Measurements from ENCODE around the gene KRTAP10-5.
A peak's percentile ranks its signal among the peaks of the same experiment; 100 is the strongest.
"Not testable (repeated sequence)": the region's sequence is repeated elsewhere in the genome, so short reads cannot be mapped to it uniquely, and the experiment has no call there.

The KRTAP10-5 gene

GRCh38 chr21:44601091-44601490, 20.7 kb upstream of the KRTAP10-5 start:
- Histone ChIP-seq H2BK15ac (ENCODE audit: low read length) (peak overlapping the region; percentile 64), H4K91ac (ENCODE audit: low read depth, low read length, poor library complexity) (peak overlapping the region; percentile 53), H3K4me3 (ENCODE audit: low read length in 2 of 2) (peak overlapping the region in 1 of 2 donors; percentile 22), H3K23ac (ENCODE audit: low read depth, low read length, poor library complexity) (peak overlapping the region; percentile 68), H3K18ac (ENCODE audit: low read length) (peak overlapping the region; percentile 76), H2AK5ac (ENCODE audit: low read depth, low read length) (peak overlapping the region; percentile 12), H2BK12ac (ENCODE audit: low read length) (peak overlapping the region; percentile 97), H3K9ac (ENCODE audit: low read depth, low read length, poor library complexity) (peak overlapping the region; percentile 63), H3K14ac (ENCODE audit: low read length) (peak overlapping the region; percentile 97)
- not testable (repeated sequence) for H2BK120ac ChIP-seq (ENCODE audit: low read depth, low read length); H2BK5ac ChIP-seq (ENCODE audit: low read length); H3K4me2 ChIP-seq (ENCODE audit: insufficient read depth, low read length, poor library complexity, severe bottlenecking); H3K4me1 ChIP-seq (ENCODE audit: control insufficient read depth in 2 of 2, insufficient read depth in 1 of 2, low read depth in 1 of 2, low read length in 2 of 2); H3K36me3 ChIP-seq (replicated peaks in 1 of 2; ENCODE audit: control insufficient read depth in 2 of 2, insufficient read depth in 2 of 2, low read length in 2 of 2); H3K27me3 ChIP-seq (ENCODE audit: control insufficient read depth in 3 of 3, insufficient read depth in 3 of 3, low read depth in 1 of 3, low read length in 3 of 3); H3K9me3 ChIP-seq (replicated peaks in 1 of 2; ENCODE audit: control insufficient read depth in 2 of 2, insufficient read depth in 1 of 2, low read depth in 1 of 2, low read length in 2 of 2); H2AFZ ChIP-seq (ENCODE audit: low read length); H3K4ac ChIP-seq (ENCODE audit: low read length); DNase-seq (ENCODE audit: low spot score); H3K79me1 ChIP-seq (ENCODE audit: low read depth, low read length); H4K8ac ChIP-seq (ENCODE audit: low read depth, low read length); H3K27ac ChIP-seq (replicated peaks; ENCODE audit: low read length)
- no CpG with 5 or more reads among the region's 10 CpGs for WGBS, 2 donors (ENCODE audit: extremely low coverage in 2 of 2, insufficient read length in 2 of 2, insufficient replicate concordance in 1 of 2)

- H3K4me2 ChIP-seq (ENCODE audit: insufficient read depth, low read length, poor library complexity, severe bottlenecking); H3K4me1 ChIP-seq (ENCODE audit: control insufficient read depth in 2 of 2, insufficient read depth in 1 of 2, low read depth in 1 of 2, low read length in 2 of 2); H3K36me3 ChIP-seq (replicated peaks in 1 of 2; ENCODE audit: control insufficient read depth in 2 of 2, insufficient read depth in 2 of 2, low read length in 2 of 2); H3K9me3 ChIP-seq (replicated peaks in 1 of 2; ENCODE audit: control insufficient read depth in 2 of 2, insufficient read depth in 1 of 2, low read depth in 1 of 2, low read length in 2 of 2); H3K79me1 ChIP-seq (ENCODE audit: low read depth, low read length); H3K27me3 ChIP-seq (ENCODE audit: control insufficient read depth in 3 of 3, insufficient read depth in 3 of 3, low read depth in 1 of 3, low read length in 3 of 3); H2AFZ ChIP-seq (ENCODE audit: low read length); H2BK120ac ChIP-seq (ENCODE audit: low read depth, low read length); H2BK5ac ChIP-seq (ENCODE audit: low read length); H4K8ac ChIP-seq (ENCODE audit: low read depth, low read length); DNase-seq (ENCODE audit: low spot score): not testable (repeated sequence)
- Histone ChIP-seq H3K4me3 (ENCODE audit: low read length in 2 of 2) (peak within 1 kb of the TSS in 1 of 2 donors; percentile 22), H3K4ac (ENCODE audit: low read length) (peak within 1 kb of the TSS; percentile 42), H3K23ac (ENCODE audit: low read depth, low read length, poor library complexity) (peak within 1 kb of the TSS; percentile 68), H3K18ac (ENCODE audit: low read length) (peak within 1 kb of the TSS; percentile 89), H3K9ac (ENCODE audit: low read depth, low read length, poor library complexity) (peak within 1 kb of the TSS; percentile 63), H4K91ac (ENCODE audit: low read depth, low read length, poor library complexity) (peak within 1 kb of the TSS; percentile 53), H3K27ac (replicated peaks; ENCODE audit: low read length) (peak within 1 kb of the TSS; percentile 22), H2AK5ac (ENCODE audit: low read depth, low read length) (peak within 1 kb of the TSS; percentile 12), H2BK15ac (ENCODE audit: low read length) (peak within 1 kb of the TSS; percentile 64), H2BK12ac (ENCODE audit: low read length) (peak within 1 kb of the TSS; percentile 97), H3K14ac (ENCODE audit: low read length) (peak within 1 kb of the TSS; percentile 97)
- WGBS, 2 donors (ENCODE audit: extremely low coverage in 2 of 2, insufficient read length in 2 of 2, insufficient replicate concordance in 1 of 2) = no CpG with 5 or more reads among the region's 23 CpGs
Measured at GRCh38 chr21:44600118-44600978, 19.9 kb upstream of the KRTAP10-5 start, which contains the start of gene KRTAP10-7. Gene KRTAP10-7 (plus strand): TSS chr21:44600597. CDS start chr21:44600622, 25 bp downstream.

- Histone ChIP-seq H3K9me3 (replicated peaks in 1 of 2; ENCODE audit: control insufficient read depth in 2 of 2, insufficient read depth in 1 of 2, low read depth in 1 of 2, low read length in 2 of 2) (peaks cover 4 to 5% of the 10 kb centered on the region in 2 donors), H2BK120ac (ENCODE audit: low read depth, low read length) (no peak overlapping the region), H3K79me1 (ENCODE audit: low read depth, low read length) (no peaks in the 10 kb centered on the region), H2AFZ (ENCODE audit: low read length) (no peak overlapping the region), H3K36me3 (replicated peaks in 1 of 2; ENCODE audit: control insufficient read depth in 2 of 2, insufficient read depth in 2 of 2, low read length in 2 of 2) (no peaks in the 10 kb centered on the region), H3K23ac (ENCODE audit: low read depth, low read length, poor library complexity) (no peak overlapping the region), H3K4me3 (ENCODE audit: low read length in 2 of 2) (no peak overlapping the region), H3K14ac (ENCODE audit: low read length) (no peak overlapping the region), H3K27me3 (ENCODE audit: control insufficient read depth in 3 of 3, insufficient read depth in 3 of 3, low read depth in 1 of 3, low read length in 3 of 3) (peaks cover 0 to 4% (median 0%) of the 10 kb centered on the region in 3 experiments), H3K18ac (ENCODE audit: low read length) (peak overlapping the region; percentile 89), H3K9ac (ENCODE audit: low read depth, low read length, poor library complexity) (no peak overlapping the region), H2BK5ac (ENCODE audit: low read length) (no peak overlapping the region), H4K8ac (ENCODE audit: low read depth, low read length) (no peak overlapping the region), H3K4ac (ENCODE audit: low read length) (no peak overlapping the region), H3K27ac (replicated peaks; ENCODE audit: low read length) (peak overlapping the region; percentile 22), H2BK12ac (ENCODE audit: low read length) (peak overlapping the region; percentile 41), H2AK5ac (ENCODE audit: low read depth, low read length) (no peak overlapping the region), H4K91ac (ENCODE audit: low read depth, low read length, poor library complexity) (peak overlapping the region; percentile 94), H2BK15ac (ENCODE audit: low read length) (no peak overlapping the region), H3K4me2 (ENCODE audit: insufficient read depth, low read length, poor library complexity, severe bottlenecking) (no peak overlapping the region), H3K4me1 (ENCODE audit: control insufficient read depth in 2 of 2, insufficient read depth in 1 of 2, low read depth in 1 of 2, low read length in 2 of 2) (peaks cover 1% of the 10 kb centered on the region in 2 donors)
- no CpG with 5 or more reads among the region's 8 CpGs for WGBS, 2 donors (ENCODE audit: extremely low coverage in 2 of 2, insufficient read length in 2 of 2, insufficient replicate concordance in 1 of 2)
- no peak for DNase-seq (ENCODE audit: low spot score)
Measured at GRCh38 chr21:44599264-44600029, 19.0 kb upstream of the KRTAP10-5 start.

GRCh38 chr21:44598061-44598460, 17.7 kb upstream of the KRTAP10-5 start:
- peak overlapping the region; percentile 14 for H2AFZ ChIP-seq (ENCODE audit: low read length)
- H4K8ac ChIP-seq (ENCODE audit: low read depth, low read length) = no peak overlapping the region
- no peak overlapping the region for H2AK5ac ChIP-seq (ENCODE audit: low read depth, low read length)
- H3K23ac ChIP-seq (ENCODE audit: low read depth, low read length, poor library complexity) = no peak overlapping the region
- no peak overlapping the region for H3K4me2 ChIP-seq (ENCODE audit: insufficient read depth, low read length, poor library complexity, severe bottlenecking)
- H3K4me3 ChIP-seq (ENCODE audit: low read length in 2 of 2) = no peak overlapping the region
- no peaks in the 10 kb centered on the region for H3K36me3 ChIP-seq (replicated peaks in 1 of 2; ENCODE audit: control insufficient read depth in 2 of 2, insufficient read depth in 2 of 2, low read length in 2 of 2)
- H3K4ac ChIP-seq (ENCODE audit: low read length) = no peak overlapping the region
- no peak overlapping the region for H3K14ac ChIP-seq (ENCODE audit: low read length)
- peaks cover 2 to 4% of the 10 kb centered on the region in 2 donors for H3K9me3 ChIP-seq (replicated peaks in 1 of 2; ENCODE audit: control insufficient read depth in 2 of 2, insufficient read depth in 1 of 2, low read depth in 1 of 2, low read length in 2 of 2)
- H4K91ac ChIP-seq (ENCODE audit: low read depth, low read length, poor library complexity) = no peak overlapping the region
- H3K18ac ChIP-seq (ENCODE audit: low read length) = no peak overlapping the region
- no peak overlapping the region for H2BK15ac ChIP-seq (ENCODE audit: low read length)
- H3K9ac ChIP-seq (ENCODE audit: low read depth, low read length, poor library complexity) = no peak overlapping the region
- H2BK5ac ChIP-seq (ENCODE audit: low read length) = no peak overlapping the region
- peak; percentile 29 for DNase-seq (ENCODE audit: low spot score)
- peak overlapping the region; percentile 71 for H3K27ac ChIP-seq (replicated peaks; ENCODE audit: low read length)
- H3K27me3 ChIP-seq (ENCODE audit: control insufficient read depth in 3 of 3, insufficient read depth in 3 of 3, low read depth in 1 of 3, low read length in 3 of 3) = no peaks in the 10 kb centered on the region
- no peak overlapping the region for H2BK120ac ChIP-seq (ENCODE audit: low read depth, low read length)
- H2BK12ac ChIP-seq (ENCODE audit: low read length) = no peak overlapping the region
- peaks cover 1 to 7% of the 10 kb centered on the region in 2 donors for H3K4me1 ChIP-seq (ENCODE audit: control insufficient read depth in 2 of 2, insufficient read depth in 1 of 2, low read depth in 1 of 2, low read length in 2 of 2)
- WGBS, 2 donors (ENCODE audit: extremely low coverage in 2 of 2, insufficient read length in 2 of 2, insufficient replicate concordance in 1 of 2) = no CpG with 5 or more reads among the region's 11 CpGs
- H3K79me1 ChIP-seq (ENCODE audit: low read depth, low read length) = no peaks in the 10 kb centered on the region

Measured in neuronal stem cell (in vitro differentiated cells).